Hepatocyte (in vitro differentiated cells): Measurements from ENCODE around the gene YES1. TPM values are rescaled to one million over a fixed set of nuclear protein-coding genes. Genes with fewer than 3 reads are reported as not detected.

ENCODE experiments used
- DNase-seq: peaks from one replicate; pipeline ENCODE4 v3.0.0-alpha.2; 2016; ENCODE audit warnings: low spot score
- H2AFZ ChIP-seq: fragments of 200-600 bp; sonication (generic); 2 replicates; pipeline ENCODE4 v1.6.0; 2016; ENCODE audit warnings: antibody characterized with exemption, mild to moderate bottlenecking
- H3K27ac ChIP-seq: fragments of 200-600 bp; sonication (generic); 2 replicates; pipeline ENCODE4 v1.5.1; 2016; ENCODE audit warnings: mild to moderate bottlenecking
- H3K27me3 ChIP-seq: fragments of 200-600 bp; sonication (generic); 2 replicates; pipeline ENCODE4 v1.6.1; 2016
- H3K36me3 ChIP-seq: fragments of 200-600 bp; sonication (generic); replicated peaks from 2 replicates; pipeline ENCODE4 v1.5.1; 2016; ENCODE audit warnings: low read depth; ENCODE audit not compliant: insufficient read depth
- H3K4me1 ChIP-seq: fragments of 200-600 bp; sonication (generic); 2 replicates; pipeline ENCODE4 v1.5.1; 2016; ENCODE audit warnings: mild to moderate bottlenecking, moderate library complexity; ENCODE audit not compliant: insufficient read depth
- H3K4me2 ChIP-seq: fragments of 200-600 bp; sonication (generic); 2 replicates; pipeline ENCODE4 v1.6.0; 2016
- H3K4me3 ChIP-seq: fragments of 200-600 bp; sonication (generic); 2 replicates; pipeline ENCODE4 v1.5.1; 2016; ENCODE audit warnings: mild to moderate bottlenecking
- H3K79me2 ChIP-seq: fragments of 200-600 bp; sonication (generic); 2 replicates; pipeline ENCODE4 v1.6.0; 2017; ENCODE audit warnings: mild to moderate bottlenecking
- H3K9me2 ChIP-seq: fragments of 200-600 bp; sonication (generic); replicated peaks from 2 replicates; pipeline ENCODE4 v1.6.0; 2017; ENCODE audit warnings: mild to moderate bottlenecking; ENCODE audit not compliant: insufficient read depth
- H3K9me3 ChIP-seq: fragments of 200-600 bp; sonication (generic); 2 replicates; pipeline ENCODE4 v1.5.1; 2016; ENCODE audit warnings: low read depth, mild to moderate bottlenecking
- H4K20me1 ChIP-seq: fragments of 200-600 bp; sonication (generic); 2 replicates; pipeline ENCODE4 v1.6.0; 2016; ENCODE audit warnings: mild to moderate bottlenecking; ENCODE audit not compliant: insufficient read depth, poor library complexity, severe bottlenecking
- CTCF ChIP-seq: fragments of 200-600 bp; sonication (generic); IDR thresholded peaks from 2 replicates; pipeline ENCODE4 v1.5.1; 2016; ENCODE audit warnings: antibody characterized with exemption, mild to moderate bottlenecking; ENCODE audit not compliant: poor library complexity
- EZH2 ChIP-seq: fragments of 200-600 bp; sonication (generic); IDR thresholded peaks from 2 replicates; pipeline ENCODE4 v1.6.1; 2016; ENCODE audit warnings: antibody characterized with exemption, mild to moderate bottlenecking, borderline replicate concordance
- EZH2phosphoT487 ChIP-seq: fragments of 200-600 bp; sonication (generic); IDR thresholded peaks from one replicate; pipeline ENCODE4 v1.6.1; 2018; ENCODE audit warnings: antibody characterized with exemption, mild to moderate bottlenecking, low read depth, moderate library complexity; ENCODE audit not compliant: unreplicated experiment, severe bottlenecking
- WGBS: methylation state at CpG from one replicate; pipeline ENCODE4 v1.1.6; 2016; ENCODE audit warnings: low lambda C conversion rate; ENCODE audit errors: missing lambda C conversion rate; 5-methylcytosine and 5-hydroxymethylcytosine counted together
- polyA plus RNA-seq: library from polyadenylated mRNA; unstranded; fragments of >200 nt; fragmentation: Nextera tagmentation; extraction: Ambion mirVana; gene quantifications from 2 replicates; pipeline ENCODE4 v1.2.1, GENCODE V29; 2016
- total RNA-seq: library from RNA; depleted of rRNA; stranded (reverse); fragments of >200 nt; gene quantifications from 2 replicates; pipeline ENCODE4 v1.2.3, GENCODE V29; 2014

YES1 gene
- total and polyA plus RNA-seq, 2 experiments from 2014 or later, result 25.2 to 108 TPM

GRCh38 chr18:824179-824578 lies 12.1 kb upstream of the YES1 start:
- TF ChIP-seq EZH2phosphoT487 (no peak), CTCF (no peak), EZH2 (no peak)
- H2AFZ ChIP-seq, result no peak overlapping the region
- WGBS, result 40% methylated on average over 2 of the region's 2 CpGs
- H3K4me3 ChIP-seq, result no peak overlapping the region
- H3K9me3 ChIP-seq, result no peaks in the 10 kb centered on the region
- peak; percentile 46 for DNase-seq
- H3K4me1 ChIP-seq, result no peaks in the 10 kb centered on the region
- H3K36me3 ChIP-seq, result no peaks in the 10 kb centered on the region
- H3K27ac ChIP-seq, result no peak overlapping the region
- H3K4me2 ChIP-seq, result no peak overlapping the region
- no peaks in the 10 kb centered on the region for H3K27me3 ChIP-seq
- no peaks in the 10 kb centered on the region for H3K79me2 ChIP-seq
- H3K9me2 ChIP-seq, result no peaks in the 10 kb centered on the region
- H4K20me1 ChIP-seq, result no peaks in the 10 kb centered on the region

- Histone ChIP-seq H3K4me1 (no peaks in the 10 kb centered on the region), H3K9me2 (no peaks in the 10 kb centered on the region), H3K4me3 (no peak overlapping the region), H3K9me3 (no peaks in the 10 kb centered on the region), H3K27ac (no peak overlapping the region), H3K36me3 (no peaks in the 10 kb centered on the region), H4K20me1 (no peaks in the 10 kb centered on the region), H3K4me2 (no peak overlapping the region), H3K79me2 (no peaks in the 10 kb centered on the region), H3K27me3 (no peaks in the 10 kb centered on the region), H2AFZ (no peak overlapping the region)
- TF ChIP-seq CTCF, result no peak
- no peak for TF ChIP-seq EZH2
- TF ChIP-seq EZH2phosphoT487, result no peak
- 59% methylated on average over 4 of the region's 4 CpGs for WGBS
- DNase-seq, result no peak
Observed at GRCh38 chr18:820591-821165, 8.6 kb upstream of the YES1 start.

GRCh38 chr18:816869-817268 lies 4.8 kb upstream of the YES1 start:
- Histone ChIP-seq H3K9me3 (no peaks in the 10 kb centered on the region), H3K36me3 (no peaks in the 10 kb centered on the region), H3K9me2 (no peaks in the 10 kb centered on the region), H3K4me2 (no peak overlapping the region), H4K20me1 (no peaks in the 10 kb centered on the region), H3K4me1 (no peaks in the 10 kb centered on the region), H2AFZ (no peak overlapping the region), H3K79me2 (no peaks in the 10 kb centered on the region), H3K27ac (no peak overlapping the region), H3K27me3 (no peaks in the 10 kb centered on the region), H3K4me3 (no peak overlapping the region)
- 48% methylated on average over 2 of the region's 2 CpGs for WGBS
- DNase-seq, result no peak
- TF ChIP-seq EZH2 (no peak), EZH2phosphoT487 (no peak), CTCF (no peak)
